Stimulated activated CD4-positive, alpha-beta T cell treated with anti-CD3 and anti-CD28 coated beads, Interleukin-12 subunit alpha, Interleukin-12 subunit beta, amount 100 ng/mL, for 4 hours (primary cell): Measurements from ENCODE around the gene RFT1.

Experiments used
- DNase-seq: peaks from one replicate; pipeline ENCODE4 v3.0.0-alpha.2; 2020

RFT1 gene

DNA sequence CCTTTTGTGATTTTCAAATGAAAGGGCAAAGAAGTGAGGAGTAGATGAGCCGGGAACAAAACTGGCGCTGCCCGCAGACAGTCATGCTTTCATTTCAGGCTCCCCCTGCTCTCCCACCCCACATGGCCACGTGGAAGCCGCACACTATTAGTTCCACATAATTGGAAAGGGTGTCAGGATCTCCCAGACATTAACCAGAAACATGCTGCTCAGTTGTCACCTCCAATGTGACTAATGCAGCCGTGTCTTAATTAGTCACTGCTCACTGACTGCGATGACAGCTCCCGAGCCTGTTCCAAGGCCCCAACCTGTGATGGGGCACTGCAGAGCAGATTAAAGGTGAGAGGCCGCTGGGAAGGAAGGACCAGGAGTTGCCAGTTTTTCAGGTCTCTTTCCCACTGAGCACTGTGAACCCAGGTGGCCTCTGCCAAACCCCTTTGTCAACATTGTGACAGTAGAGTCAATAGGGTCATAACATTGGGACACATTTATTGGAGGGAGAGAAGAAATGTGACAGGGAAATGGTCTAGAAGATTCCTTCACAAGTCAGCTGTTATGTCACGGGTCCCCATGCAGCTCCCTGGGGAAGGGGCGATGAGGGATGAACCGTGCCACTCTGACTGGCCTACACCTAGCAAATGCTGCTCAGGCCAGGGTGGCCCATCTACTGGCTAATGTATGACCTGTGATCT is 45.8 kb downstream of the RFT1 start:
- DNase-seq: no peak

DNA sequence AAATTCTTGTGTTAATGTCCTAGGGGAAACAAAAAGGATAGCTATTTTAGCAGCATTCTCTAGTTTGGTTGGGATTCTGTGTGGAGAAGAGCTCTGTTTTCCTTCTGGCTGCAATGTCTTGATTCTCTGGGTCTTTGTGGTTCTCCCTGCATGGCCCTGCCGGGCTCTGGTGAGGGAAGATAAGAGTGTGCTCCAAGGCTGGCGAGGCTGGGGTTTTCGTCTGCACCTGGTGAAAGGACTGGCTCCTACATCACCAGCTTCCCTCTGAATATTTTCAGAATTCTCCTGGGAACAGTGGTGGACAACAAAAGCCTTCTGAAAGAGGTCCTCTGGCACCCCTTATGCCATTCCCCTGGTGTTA is 46.3 kb downstream of the RFT1 start:
- DNase-seq: no peak

DNA sequence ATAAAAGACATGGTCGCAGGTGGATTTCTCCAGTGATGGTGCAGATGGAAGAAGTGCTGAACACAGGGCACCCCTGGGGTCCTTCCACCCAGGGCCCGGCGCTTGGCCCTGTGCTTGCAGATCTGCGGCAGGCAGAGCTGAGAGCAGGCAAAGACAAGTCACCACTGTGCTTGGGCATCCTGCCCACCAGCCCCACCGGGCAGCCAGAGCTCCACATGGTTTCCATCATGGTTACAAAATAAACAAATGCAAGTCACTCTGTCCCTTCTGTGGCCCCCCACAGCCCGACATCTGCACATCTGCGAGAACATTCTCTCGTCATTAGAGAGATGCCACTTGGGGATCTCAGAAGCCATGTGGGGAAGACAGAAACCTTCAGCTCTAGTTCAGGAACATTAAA is 46.7 kb downstream of the RFT1 start:
- DNase-seq: no peak

DNA sequence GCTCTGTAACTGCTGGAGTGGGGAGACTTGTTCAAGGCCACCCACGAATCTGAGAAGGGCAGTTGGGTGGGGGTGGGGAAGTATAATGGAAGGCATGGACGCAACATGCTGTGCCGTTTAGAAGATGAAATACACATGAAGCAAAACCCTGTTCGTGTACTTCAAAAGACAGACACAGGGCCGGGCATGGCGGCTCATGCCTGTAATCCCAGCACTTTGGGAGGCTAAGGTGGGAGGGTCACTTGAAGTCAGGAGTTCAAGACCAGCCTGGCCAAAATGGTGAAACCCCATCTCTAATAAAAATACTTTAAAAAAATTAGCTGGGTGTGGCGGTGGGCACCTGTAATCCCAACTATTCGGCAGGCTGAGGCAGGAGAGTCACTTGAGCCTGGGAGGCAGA is 47.5 kb downstream of the RFT1 start:
- no peak for DNase-seq

DNA sequence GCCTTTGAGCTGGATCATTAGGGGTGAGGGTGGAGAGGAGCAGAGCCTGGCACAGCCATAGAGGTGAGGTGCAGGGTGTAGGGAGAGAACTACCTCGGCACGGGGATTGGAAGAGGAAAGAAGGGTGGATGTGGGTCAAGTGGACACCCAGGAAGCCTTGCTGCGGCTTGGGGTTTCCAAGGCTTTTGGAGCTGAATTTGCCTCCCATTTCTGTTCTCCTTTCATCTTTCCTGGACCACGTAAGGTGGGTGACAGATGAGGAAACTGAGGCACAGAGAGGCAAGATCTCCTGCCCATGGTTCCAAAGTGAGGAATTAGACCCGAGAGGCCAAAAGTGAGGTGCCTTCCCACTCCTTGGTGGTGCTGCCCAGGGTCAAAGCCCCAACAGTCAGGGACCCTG is 48.9 kb downstream of the RFT1 start:
- no peak for DNase-seq

DNA sequence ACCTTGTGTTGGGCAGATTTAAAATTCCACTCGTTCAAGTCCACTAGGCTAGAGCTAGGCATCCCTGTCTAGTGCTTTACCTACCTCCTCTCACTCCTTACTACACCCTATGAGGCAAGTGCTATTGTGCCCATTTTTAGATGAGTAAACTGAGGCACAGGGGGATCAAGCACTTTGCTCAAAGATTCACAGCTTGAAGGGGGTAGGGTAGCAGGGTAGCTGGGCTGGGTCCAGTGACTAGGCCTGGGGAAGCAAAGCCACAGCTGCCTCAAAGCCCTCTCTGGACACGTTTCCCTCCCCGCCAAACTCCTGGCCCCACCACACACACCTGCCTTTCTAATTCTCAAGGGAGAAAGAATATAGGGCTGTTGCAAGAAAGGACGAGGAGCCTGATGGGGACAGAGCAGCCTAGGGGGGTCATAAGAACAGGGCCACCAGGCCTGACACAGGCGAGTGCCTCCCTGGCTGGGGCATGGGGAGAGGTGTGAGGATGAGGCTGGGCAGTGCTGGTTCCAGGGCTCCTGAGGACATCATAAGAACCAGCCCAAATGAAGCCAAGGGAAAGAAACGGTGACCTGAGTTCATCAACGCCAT is 49.5 kb downstream of the RFT1 start:
- no peak for DNase-seq

DNA sequence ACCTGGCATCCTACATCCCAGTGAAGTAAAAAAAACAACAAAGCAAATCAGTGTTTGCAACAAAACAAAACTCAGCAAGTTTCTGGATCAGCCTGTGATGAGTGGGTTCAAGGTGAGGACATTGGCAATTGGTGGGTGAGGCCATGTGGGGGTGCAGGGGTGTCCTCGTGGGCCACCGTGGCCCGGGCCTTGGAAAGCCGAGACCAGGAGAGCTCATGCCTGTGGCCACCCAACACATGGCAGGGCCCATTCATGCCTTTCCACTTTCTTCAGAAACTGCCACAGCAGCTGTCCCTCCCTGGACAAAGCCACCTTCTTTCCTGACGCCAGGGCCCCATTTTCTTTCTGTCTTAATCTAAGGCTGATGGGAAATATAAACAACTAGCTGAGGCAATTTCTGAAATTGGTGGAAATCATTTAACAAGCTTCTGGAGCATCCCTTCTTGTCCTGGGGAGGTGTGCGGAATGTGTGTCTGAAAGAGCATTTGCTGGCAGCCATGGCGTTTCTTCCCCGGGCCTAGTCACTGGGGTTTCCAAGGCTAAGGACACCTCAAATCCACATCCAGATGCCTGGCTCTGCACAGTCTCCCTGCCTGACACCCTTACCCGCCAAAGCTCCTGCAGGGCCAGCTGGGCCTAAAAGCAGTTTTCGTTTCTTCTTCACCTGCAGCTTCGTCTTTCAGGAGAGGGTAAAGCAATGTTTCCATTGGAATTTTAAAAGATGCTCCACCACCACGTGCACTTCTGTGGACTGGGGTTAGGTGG is 50.3 kb downstream of the RFT1 start:
- no peak for DNase-seq

DNA sequence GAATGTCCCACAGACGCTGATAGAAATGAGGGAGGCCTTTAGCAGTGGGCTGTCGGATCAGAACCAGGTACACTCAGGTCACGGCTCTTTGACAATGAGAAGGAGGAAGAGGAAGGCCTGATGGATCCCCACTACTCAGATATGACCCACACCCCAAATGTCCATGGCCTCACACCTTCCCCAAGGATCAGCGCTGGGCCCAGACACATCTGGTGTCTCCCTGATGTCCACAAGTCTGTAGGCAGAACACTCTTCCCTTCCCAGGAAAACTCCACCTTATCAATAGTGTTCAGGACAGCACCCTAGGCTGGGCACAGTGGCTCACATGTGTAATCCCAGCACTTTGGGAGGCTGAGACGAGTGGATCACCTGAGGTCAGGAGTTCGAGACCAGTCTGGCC is 51.1 kb downstream of the RFT1 start:
- no peak for DNase-seq

DNA sequence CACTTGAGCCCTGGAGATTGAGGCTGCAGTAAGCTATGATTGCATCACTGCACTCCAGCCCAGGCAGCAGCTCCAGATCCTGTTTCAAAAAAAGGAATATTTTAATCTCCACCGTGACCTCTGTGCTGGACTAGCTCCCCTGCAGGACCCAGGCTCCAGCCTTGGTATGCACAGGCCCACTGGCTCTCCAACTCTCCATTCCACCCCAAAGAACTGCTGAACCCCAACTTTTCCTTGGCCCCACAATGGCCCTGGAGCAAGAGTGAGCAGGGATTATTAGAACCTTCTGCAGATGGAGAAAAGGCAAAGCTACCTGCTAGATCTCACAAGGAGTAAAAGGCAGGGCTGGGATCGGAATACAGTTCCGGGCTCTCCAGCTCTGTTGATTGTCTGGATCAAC is 51.6 kb downstream of the RFT1 start:
- no peak for DNase-seq

DNA sequence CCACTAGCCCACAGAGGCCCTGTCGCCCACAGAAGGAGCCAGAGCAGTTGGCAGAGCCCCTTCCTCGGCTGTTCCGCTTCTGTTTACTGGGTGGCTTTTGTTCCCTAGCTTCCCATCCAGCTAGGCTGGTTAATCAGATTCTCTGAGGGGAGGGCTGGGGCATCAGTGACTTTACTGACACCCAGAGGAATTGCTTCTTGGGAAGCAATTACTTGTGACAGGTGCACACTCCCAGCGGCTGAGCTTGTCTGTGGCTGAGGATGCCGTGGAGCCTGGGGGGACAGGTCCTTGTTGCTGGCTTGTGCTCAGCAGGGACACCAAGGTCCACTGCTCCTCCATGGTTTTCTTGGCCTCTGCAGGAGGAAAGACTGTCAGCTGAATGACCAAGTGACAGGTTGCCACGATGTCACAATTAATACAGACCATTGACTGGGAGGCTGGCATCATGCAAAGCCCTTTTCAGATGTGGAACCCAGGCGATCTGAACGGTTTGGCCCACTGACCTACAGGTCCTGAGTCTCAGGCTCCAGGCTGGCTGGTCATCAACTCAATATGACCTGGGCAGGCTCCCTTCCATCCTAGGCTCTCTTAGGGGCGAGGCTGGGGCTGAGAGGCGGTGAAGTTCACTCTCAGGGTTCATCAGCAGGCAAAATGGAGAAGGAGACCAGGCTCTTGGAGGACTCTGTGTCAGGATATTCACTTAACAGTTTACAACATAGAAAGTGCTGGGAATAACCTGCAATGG is 52.6 kb downstream of the RFT1 start:
- DNase-seq: no peak

DNA sequence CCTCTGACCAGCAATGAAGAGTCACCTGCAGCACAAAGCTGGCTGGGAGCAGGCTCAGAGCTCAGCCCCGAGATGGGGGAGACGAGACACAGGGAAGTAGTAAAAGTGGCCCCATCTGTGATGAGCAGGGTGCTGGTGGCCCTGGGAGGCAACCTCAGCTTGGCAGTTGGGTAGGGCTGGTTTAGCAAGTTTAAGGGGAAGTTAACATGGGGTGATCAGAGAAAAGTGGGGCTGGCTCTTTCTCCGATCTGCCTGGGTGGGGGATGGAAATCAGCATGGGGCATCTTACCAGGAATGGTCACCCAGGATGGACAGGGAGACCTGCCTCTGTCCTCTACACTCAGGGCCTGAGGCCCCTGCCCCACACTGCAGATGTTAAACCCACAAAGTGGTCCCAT is 54.5 kb downstream of the RFT1 start:
- DNase-seq: no peak

DNA sequence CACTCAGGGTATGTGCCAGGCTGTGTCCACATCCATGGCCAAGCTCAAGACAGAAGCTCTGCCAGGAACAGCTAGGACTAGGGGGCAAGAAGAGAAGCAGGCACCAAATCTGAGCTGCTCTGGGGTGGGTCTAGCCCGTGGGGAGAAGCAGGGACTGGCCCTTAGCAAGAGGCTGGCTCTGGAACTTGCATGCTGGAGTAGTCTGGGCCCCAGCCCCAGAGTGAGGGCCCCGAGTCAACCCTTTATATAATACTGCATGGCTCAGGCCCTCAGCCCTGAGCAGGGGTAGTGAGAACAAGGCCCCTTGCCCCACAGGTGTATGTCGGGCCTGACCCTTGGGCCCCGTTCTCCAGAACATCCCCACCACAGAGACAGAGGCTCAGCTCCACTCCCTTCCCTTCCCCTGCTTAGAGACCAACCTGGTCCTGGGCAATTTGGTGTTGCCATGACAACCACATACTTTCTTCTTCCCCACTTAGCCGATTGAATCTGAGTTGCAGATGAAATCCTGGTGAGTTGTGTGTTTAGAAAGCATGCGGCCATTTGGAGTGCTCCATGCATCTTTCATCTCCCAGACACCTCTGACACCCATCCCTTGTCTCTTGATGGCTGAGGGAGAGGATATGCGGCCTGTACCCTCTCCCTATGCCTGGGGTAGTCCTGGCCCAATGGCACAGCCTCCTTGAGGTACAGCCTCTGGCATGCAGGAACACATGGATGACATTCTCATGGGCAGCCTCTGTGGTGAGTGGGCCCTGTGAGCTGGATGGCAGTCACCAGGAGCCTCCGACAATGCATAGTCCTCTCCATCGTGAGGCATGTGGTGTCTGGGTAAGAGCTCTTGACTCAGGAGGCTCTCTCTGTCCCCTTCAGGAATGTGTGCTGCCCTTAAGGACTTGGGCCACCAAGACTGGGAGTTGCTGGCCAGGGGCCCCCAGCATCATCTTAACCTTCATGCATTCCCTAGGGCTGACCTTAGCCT is 55.2 kb downstream of the RFT1 start:
- DNase-seq: no peak

DNA sequence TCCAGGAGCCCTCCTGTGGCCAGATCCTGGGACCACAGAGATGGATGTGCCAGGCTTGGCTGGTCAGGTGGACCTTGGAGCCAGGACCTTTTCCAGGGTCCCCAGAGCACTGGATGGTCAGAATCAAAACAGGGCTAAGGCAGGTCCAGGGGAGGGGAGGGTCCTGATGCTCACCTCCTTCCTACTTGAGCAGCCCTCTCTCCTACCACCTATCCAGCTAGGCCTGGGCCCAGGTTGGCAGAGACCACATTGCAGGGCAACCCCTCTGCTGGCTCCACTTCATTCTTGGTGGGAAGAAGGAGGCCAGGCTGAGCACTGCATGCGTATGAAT is 55.9 kb downstream of the RFT1 start:
- DNase-seq: no peak

DNA sequence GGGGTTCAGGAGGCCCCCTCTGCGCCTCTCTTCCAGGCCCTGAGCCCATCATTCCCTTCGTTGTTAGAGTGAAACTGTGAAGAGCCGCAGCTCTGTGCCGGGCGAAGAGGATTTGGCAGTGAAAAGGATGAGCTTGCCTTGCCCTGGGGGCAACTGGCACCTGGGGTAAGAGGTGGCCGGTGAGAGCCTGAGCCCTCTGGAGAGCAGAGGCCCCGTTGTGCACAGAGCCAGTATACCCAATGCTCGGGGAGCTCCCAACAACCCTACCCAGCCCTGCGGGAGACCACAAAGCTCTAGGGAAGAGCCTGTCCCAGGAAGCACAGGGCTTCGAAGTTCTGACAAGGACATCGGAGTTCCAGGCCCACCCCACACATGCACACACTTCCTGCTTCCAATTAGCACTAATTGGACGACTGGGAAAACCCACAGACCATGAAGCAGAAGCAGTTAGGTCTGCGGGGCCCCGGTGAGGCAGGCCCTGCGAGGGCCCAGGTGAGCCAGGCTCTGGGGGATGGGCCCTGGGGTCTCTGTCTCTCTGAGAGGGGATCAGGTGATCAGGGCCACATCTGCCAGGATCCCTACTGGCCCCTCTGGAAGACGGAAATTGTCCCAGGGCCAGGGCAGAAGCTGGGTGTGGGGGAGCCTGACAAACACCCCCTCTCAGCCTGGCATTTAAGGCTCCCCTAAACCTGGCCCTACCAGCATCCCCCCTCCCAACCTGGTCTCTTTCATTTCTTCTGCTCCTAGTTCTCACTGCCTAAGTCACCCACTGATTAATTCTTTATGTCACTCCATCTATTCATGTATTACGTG is 56.5 kb downstream of the RFT1 start:
- DNase-seq: no peak

DNA sequence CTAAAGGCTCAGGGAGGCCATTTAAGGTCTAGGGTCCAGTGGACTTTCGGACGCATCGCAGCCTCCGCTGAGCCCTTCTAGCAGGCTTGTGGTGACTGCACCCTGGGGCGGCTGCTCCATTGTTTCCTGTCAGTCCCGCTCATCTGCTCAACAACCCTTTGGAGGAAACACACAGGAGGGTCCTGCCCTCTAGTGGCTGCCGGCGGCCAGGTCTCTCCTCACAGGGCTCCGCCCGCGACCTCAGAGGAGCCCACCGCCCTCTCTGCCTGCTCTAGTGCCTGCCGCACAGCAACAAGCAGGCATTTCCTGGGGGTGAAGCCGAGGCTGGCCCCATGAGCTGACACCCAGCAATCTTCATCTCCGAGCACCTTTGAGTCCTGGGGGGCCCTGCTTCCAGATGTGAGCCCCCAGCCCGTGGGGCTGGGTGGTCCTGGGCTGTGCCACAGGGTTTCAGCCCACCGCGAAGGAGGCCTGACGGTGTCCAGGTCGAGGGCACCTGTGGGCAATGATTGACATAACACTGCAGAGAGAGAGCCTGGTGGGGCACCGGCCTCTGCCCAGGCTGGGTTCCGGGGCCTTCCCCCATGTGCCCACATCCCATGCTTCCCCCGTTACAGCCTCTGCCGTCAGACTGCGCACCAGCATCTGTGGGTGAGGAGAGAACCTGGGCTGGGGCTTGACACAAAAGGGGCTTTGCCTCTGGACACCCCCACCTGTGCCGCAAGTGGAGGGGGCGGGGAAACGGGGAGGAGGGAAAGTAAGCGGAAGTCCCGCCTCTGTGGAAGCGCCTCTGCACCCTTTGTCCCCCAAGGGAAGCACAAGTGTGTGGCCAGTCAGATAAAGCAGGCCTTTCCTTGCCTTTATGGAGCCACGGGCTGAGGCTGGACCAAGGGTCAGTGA is 57.3 kb downstream of the RFT1 start:
- DNase-seq: peak; percentile 82

DNA sequence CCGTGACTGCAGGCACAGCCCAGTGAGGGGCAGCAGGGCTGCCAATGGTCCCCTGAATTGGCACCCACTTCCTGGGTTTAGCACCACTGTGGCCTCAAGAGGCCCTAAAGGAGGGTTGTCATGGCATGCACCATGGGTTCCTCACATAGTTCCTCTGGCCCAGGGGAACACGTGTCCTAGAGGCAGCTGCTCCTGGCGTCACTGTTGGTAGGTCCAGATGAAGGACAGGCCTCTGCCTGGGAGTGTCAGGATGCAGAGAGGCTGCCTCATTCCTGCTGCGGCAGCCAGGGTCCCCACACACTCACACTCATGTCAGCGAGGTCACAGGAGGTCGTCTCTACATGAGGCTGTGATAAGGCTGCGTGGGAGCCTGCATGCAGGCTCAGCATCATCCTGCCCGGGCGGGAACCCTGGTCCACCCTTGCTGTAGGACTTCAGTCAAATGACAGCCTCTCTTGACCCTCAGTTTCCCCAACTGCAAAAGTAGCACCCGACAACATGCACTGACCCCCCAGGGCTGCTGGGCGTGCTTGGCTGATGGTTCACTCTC is 58.3 kb downstream of the RFT1 start:
- DNase-seq: no peak

DNA sequence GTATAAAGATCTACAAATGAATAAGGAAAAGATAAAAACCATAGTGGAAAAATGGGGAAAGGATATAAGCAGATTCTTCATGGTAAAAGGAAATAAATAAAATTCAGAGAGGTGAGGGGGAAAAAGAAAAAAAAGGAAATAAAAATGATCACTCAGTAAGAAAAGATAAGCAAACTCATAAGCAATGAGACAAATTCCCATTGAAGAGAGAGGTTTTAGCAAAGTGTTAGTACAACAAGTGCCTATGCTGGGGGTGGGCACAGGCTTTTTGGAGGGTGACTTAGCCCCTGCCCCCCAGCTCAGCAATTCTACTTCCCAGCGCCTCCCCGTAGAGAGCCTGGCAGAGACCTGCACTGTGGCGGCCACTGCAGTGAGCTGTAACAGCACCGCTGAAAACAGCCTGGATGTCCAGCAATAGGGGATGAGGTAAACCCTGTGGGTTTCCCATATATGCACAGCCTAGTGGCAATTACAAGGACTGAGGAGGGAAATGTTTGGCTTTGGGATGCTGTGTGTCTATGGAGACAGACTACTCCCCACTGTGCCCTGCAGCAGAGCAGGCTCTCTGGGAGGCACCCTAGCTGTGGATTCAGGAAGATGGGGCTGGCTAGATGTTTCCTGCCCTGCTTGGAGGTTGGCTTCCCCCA is 60.7 kb downstream of the RFT1 start:
- no peak for DNase-seq

DNA sequence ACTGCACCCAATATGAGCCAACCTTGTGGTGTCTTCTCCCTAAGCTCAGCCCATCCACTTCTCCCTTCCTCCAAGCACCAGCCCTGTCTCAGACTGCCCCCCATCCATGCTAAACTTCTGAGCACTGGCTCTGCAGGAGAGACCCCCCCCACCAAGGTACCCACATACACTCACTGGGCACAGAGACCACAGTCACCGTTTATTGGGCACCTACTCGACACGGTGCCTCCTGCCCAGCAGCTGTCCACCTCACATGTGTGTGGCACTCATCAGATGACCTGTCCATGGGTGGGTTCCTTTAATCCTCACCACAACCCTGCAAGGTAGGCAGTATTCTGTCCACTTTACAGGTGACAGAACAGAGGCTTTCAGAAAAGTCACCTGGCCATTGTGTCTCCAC is 62.1 kb downstream of the RFT1 start:
- no peak for DNase-seq

DNA sequence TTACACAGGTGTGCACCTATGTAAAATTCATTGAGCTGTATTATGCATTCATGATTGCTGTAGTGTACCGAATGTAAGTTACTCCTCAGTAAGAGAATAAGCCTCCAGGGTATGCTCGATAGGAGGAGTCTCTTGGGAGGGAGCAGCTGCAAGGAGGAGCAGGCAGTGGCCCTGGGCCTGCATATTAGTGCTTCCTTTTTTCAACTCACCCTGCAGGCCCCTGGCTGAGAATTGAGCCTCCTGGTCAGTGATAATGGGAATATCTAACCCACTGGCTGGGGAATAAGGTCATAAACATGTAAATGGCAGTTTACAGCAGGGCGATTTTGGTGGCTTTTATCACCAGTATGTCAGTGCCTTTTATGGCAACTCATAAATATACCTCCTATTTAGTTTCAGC is 62.7 kb downstream of the RFT1 start:
- DNase-seq: no peak
